Endothelial cell (in vitro differentiated cells): ENCODE results near the gene SNCB. TPM values are rescaled to one million over a fixed set of nuclear protein-coding genes. Genes with fewer than 3 reads are reported as not detected.

Experiments
- DNase-seq: peaks from one replicate; pipeline ENCODE4 v3.0.0; 2021; ENCODE audit warnings: low spot score
- H3K27ac Mint-ChIP-seq: one replicate; pipeline ENCODE4 v1.8.0; 2021; ENCODE audit warnings: mixed read lengths, inconsistent platforms; ENCODE audit not compliant: unreplicated experiment
- H3K27me3 Mint-ChIP-seq: one replicate; pipeline ENCODE4 v1.8.0; 2021; ENCODE audit warnings: mild to moderate bottlenecking, moderate library complexity, mixed read lengths, inconsistent platforms; ENCODE audit not compliant: unreplicated experiment
- H3K36me3 Mint-ChIP-seq: one replicate; pipeline ENCODE4 v1.8.0; 2021; ENCODE audit warnings: mild to moderate bottlenecking, low read depth, mixed read lengths, inconsistent platforms; ENCODE audit not compliant: unreplicated experiment
- H3K4me1 Mint-ChIP-seq: one replicate; pipeline ENCODE4 v1.8.0; 2021; ENCODE audit warnings: mild to moderate bottlenecking, mixed read lengths, inconsistent platforms; ENCODE audit not compliant: unreplicated experiment
- H3K4me3 Mint-ChIP-seq: one replicate; pipeline ENCODE4 v1.8.0; 2021; ENCODE audit warnings: mild to moderate bottlenecking, mixed read lengths, inconsistent platforms; ENCODE audit not compliant: unreplicated experiment
- H3K9me3 Mint-ChIP-seq: one replicate; pipeline ENCODE4 v1.8.0; 2021; ENCODE audit warnings: mixed read lengths, inconsistent platforms; ENCODE audit not compliant: unreplicated experiment
- total RNA-seq: library from RNA; stranded (reverse); fragmentation: NEBNext Ultra II Directional; extraction: Animal tissue kit (Norgen Biotek cat#: 25700); gene quantifications from one replicate; pipeline ENCODE4 v1.2.1, GENCODE V29; 2021; ENCODE audit not compliant: unreplicated experiment
- TF ChIP-seq, protein P1 (sequence below): fragments of 200-600 bp; sonication (generic); IDR thresholded peaks from one replicate; pipeline ENCODE4 v1.5.0; 2021; ENCODE audit warnings: antibody characterized with exemption; ENCODE audit not compliant: unreplicated experiment

SNCB gene
- total RNA-seq, 1 donor from 2014 or later = 0.80 TPM

DNA sequence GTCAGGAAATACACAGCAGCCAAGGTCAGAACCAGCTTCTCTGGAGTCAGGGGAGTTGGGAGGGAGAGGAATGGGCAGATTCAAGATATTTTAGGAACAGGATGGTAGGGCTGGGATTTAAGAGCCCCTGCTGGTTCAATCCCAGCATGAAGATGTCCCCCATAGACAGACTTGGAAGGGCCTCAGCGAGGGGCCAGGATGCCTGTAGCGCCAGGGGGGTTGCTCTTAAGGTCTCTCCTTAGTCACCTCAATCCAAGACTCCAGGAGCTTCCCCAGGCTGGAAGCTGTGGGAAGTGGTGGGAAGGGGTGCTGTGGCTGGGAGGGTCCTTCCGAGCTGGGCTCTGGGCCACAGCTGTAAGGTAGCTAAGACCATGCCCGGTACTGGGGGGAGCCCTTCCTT, 8.9 kb upstream of the SNCB start:
- peaks cover 17% of the 10 kb centered on the region for H3K27me3 Mint-ChIP-seq
- DNase-seq = no peak
- TF ChIP-seq, protein P1, sequence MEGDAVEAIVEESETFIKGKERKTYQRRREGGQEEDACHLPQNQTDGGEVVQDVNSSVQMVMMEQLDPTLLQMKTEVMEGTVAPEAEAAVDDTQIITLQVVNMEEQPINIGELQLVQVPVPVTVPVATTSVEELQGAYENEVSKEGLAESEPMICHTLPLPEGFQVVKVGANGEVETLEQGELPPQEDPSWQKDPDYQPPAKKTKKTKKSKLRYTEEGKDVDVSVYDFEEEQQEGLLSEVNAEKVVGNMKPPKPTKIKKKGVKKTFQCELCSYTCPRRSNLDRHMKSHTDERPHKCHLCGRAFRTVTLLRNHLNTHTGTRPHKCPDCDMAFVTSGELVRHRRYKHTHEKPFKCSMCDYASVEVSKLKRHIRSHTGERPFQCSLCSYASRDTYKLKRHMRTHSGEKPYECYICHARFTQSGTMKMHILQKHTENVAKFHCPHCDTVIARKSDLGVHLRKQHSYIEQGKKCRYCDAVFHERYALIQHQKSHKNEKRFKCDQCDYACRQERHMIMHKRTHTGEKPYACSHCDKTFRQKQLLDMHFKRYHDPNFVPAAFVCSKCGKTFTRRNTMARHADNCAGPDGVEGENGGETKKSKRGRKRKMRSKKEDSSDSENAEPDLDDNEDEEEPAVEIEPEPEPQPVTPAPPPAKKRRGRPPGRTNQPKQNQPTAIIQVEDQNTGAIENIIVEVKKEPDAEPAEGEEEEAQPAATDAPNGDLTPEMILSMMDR = no peak
- peaks cover 10% of the 10 kb centered on the region for H3K4me1 Mint-ChIP-seq
- H3K4me3 Mint-ChIP-seq = no peak overlapping the region
- no peak overlapping the region for H3K27ac Mint-ChIP-seq
- H3K9me3 Mint-ChIP-seq = peaks cover 4% of the 10 kb centered on the region
- H3K36me3 Mint-ChIP-seq = peaks cover 12% of the 10 kb centered on the region

DNA sequence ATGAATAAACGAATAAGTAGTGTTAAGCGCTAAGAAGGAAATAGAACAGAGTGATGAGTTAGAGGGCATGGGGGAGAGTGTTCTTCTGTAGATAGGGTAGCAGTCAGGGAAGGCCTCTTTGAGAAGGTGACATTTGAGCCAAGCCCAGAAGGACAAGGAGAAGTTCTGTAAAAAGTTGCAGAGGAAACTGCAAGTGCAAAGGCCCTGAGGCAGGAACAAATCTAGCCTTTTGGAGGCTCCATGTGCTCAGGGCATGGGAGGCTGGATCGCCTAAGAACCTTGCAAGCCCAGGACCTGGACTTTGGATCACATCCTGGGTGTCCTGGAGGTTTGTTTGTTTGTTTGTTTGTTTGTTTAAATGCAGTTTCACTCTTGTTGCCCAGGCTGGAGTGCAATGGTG, 8.1 kb upstream of the SNCB start:
- H3K9me3 Mint-ChIP-seq = peaks cover 4% of the 10 kb centered on the region
- DNase-seq = no peak
- H3K36me3 Mint-ChIP-seq = peaks cover 12% of the 10 kb centered on the region
- H3K27me3 Mint-ChIP-seq = peaks cover 17% of the 10 kb centered on the region
- no peak overlapping the region for H3K4me3 Mint-ChIP-seq
- TF ChIP-seq, protein P1 = no peak
- H3K4me1 Mint-ChIP-seq = peaks cover 14% of the 10 kb centered on the region
- no peak overlapping the region for H3K27ac Mint-ChIP-seq

DNA sequence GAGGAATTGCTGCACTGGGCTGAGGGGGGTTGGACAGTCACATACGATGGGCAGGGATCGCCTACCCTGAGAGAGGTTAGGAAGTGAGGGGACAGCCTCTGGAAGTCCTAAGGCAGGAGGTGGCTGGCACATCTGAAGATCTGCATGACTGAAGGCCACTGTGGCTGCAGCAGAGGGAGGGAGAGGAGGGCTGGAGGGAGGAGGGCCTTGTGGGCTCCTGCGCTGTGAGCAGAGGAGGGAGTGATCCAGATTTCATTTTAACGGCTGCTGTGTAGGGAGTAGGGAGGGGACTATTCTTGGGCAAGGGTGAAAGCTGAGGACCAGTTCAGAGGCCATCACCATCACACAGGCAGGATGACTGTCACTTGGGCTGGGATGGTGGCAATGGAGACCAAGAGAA, 7.2 kb upstream of the SNCB start:
- H3K9me3 Mint-ChIP-seq = peaks cover 4% of the 10 kb centered on the region

DNA sequence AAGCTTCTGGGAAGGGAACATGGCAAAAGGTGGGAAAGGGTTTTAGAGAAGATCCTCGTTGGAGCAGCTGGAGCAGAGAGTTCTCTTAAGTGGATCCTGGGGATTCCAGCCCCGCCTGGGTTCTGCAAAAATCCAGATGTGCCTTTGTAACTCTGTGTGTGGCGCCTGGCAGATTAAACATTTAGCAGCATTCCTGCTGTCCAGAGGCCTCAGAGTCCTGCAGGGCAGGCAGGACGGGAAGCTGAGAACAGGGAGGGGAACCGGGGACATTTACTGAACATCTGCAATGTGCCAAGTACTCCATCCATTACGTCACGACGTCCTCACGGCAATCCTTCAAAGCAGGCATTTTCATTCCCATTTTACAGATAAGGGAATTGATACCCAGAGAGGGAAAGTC, 6.1 kb upstream of the SNCB start:
- H3K27me3 Mint-ChIP-seq = peaks cover 13% of the 10 kb centered on the region
- no peak for DNase-seq
- peaks cover 4% of the 10 kb centered on the region for H3K9me3 Mint-ChIP-seq
- no peak overlapping the region for H3K4me3 Mint-ChIP-seq
- no peak overlapping the region for H3K27ac Mint-ChIP-seq
- TF ChIP-seq, protein P1 = no peak
- H3K36me3 Mint-ChIP-seq = peaks cover 12% of the 10 kb centered on the region
- H3K4me1 Mint-ChIP-seq = peaks cover 14% of the 10 kb centered on the region

More for the DNA sequence above, 7.2 kb upstream of the SNCB start:
- no peak overlapping the region for H3K27ac Mint-ChIP-seq
- peaks cover 17% of the 10 kb centered on the region for H3K27me3 Mint-ChIP-seq
- peaks cover 14% of the 10 kb centered on the region for H3K4me1 Mint-ChIP-seq
- TF ChIP-seq, protein P1 = no peak
- H3K4me3 Mint-ChIP-seq = no peak overlapping the region
- no peak for DNase-seq
- H3K36me3 Mint-ChIP-seq = peaks cover 12% of the 10 kb centered on the region

DNA sequence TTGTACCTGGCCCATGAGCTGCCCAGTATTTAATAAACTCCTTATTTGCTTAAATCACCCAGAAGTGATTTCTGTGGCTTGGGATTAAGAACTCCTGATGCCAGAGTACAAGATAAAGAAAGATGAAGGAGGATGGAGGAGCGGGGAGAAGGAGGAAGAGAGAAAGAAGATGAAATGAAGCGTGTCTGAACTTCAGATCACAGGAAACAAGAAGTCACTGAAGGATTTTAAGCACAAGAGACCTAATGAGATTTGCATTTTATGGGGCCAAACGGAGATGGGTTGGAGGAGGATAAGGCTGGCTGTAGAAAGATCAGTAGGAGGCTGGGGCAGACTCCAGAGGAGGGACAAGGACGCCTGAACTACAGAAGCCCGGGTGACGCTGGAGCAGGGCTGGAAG, 3.3 kb upstream of the SNCB start:
- Mint-ChIP-seq H3K4me3 (no peak overlapping the region), H3K4me1 (peaks cover 23% of the 10 kb centered on the region), H3K27me3 (peaks cover 17% of the 10 kb centered on the region), H3K27ac (no peak overlapping the region), H3K36me3 (peaks cover 7% of the 10 kb centered on the region), H3K9me3 (peaks cover 4% of the 10 kb centered on the region)
- no peak for DNase-seq
- TF ChIP-seq, protein P1 = no peak
